NCI-H774 (cell line): ENCODE results near the gene GCNT1.
A peak's percentile ranks its signal among the peaks of the same experiment; 100 is the strongest.
"Not testable (repeated sequence)": the region's sequence is repeated elsewhere in the genome, so short reads cannot be mapped to it uniquely, and the experiment has no call there.

Source experiments
- DNase-seq: peaks from one replicate; lab custom pipeline; 2025; lab: John Stamatoyannopoulos, UW

GCNT1 gene

DNA sequence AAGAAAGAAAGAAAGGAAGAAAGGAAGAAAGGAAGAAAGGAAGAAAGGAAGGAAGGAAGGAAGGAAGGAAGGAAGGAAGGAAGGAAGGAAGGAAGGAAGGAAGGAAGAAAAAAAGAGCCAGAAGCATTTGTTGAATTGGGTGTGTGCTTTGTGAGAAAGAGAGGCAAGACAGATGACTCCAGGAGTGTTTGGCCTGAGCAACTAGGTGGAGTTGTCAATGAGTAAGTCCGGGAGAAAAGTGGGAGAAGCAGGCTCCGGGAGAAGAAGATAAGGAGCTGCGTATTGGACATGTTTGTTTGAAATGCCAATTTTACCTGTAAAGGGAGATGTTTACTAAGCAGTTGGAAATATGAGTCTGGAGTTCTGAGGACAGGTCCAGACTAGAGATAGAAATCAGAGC, 15.1 kb upstream of the GCNT1 start:
- DNase-seq, result no peak

DNA sequence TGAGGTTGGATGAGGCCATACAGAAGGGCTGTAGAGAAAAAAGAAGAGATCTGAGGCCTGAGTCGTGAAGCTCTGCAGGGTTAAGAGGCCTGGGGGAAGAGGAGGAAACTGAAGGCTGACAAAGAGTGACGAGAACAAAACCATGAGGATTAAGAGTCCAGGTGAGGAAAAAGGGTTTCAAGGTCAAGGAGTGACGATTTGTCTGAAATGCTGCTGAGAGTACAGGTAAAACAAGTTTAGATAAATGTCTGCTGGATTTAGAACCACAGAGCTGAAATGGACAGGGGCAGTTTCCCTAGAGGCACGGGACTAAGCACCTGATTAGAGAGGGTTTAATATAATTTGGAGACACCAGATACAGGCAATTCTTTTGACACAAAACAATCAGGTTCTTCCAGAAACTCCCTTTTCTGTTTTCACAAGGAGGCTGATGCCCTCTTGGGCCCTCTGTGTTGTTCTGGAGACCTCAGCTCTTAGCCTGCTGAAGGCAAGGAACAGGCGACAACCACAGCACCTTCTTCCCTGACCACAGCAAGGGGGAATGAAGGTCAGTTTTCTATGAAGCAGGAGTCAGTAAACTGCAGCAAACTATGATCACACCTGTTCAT, 14.6 kb upstream of the GCNT1 start:
- no peak for DNase-seq

DNA sequence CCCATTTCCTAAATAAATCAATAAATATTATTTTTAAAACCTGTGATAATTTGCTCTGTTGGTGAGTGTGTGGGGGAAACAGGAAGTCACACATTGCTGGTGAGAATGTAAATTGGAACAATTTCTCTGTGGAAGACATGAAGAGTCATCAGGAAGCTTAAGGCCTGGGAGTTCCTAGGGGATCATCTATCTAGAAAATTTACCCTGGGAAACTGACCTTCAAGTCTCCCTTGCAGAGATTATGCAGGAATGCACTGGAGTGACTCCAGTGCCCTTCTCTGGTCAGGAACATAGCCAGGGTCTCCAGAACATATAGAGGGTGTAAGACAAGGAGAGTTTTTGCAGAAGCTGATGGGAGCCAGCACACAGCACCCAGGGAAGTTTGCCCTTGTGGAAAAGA, 13.0 kb upstream of the GCNT1 start:
- no peak for DNase-seq

DNA sequence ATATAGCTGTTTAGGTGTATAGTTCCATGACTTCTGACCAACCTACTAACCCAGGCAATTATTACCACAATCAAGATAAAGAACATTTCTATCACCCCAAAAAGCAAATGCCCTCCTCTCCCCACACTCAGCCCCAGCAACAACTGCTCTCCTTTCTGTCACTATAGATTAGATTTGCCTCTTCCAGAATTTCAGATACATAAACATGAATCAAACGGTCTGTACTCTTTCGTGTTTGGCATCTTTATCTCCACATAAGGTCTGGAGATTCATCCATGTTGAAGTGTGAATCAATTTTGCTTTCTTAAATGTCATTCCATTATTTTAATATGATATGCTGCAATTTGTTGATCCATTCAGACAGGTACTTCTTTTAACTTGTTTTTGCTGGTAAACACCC, 10.5 kb upstream of the GCNT1 start:
- no peak for DNase-seq

DNA sequence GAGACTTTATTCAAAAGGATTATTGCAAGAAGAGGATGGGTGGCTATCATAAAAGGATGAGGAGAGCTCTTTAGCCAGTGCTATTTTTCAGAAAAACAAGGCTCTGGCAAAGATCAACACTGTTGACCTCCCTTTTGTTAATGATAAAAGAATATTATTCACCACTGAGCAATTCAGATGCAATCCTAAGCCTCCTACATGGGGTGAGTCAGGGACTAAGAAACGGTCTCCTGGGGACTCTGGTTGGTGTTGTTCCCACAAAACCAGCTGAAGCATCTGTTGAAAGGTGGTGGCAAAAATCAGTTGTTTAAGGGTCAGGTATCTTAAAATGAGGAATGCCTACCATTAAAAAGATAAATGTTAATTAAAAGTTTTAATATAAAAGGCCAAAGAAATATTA, 7.7 kb upstream of the GCNT1 start:
- DNase-seq, result no peak

DNA sequence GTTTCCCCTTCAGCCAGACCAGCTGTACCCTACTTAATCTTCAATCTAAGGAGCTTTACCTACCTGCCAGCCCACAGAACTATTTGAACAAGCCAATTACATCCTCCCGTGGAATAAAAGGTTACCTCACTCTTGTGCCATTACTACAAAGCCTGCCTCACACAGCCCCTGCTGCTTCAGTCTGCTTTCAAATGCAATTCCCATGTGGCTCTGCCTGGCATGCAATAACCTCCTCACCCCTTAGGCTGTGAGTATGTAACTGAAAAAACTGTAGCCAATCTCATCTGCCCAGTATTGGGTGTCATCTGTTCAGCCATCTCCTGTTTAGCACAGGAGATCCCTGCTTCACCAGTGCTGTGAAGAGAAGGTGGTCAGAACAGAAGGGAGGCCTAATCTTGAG, 6.1 kb upstream of the GCNT1 start:
- no peak for DNase-seq

DNA sequence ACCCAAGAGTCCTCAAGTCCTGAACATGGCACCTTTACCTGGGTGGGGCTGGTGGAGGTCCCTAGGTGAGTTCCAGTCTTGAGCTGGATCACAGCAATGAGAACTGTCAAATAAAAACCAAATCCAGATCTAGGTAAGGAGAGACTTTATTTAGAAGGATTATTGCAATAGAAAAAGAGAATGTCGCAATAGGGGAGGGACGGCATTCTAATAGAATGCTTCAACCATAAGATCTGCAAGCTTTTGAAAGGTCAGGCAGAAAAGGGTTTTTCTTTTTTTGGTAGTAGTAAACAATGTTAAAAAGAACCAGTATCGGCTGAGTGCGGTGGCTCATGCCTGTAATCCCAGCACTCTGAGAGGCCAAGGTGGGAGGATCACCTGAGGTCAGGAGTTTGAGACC, 5.2 kb upstream of the GCNT1 start:
- DNase-seq, result no peak

DNA sequence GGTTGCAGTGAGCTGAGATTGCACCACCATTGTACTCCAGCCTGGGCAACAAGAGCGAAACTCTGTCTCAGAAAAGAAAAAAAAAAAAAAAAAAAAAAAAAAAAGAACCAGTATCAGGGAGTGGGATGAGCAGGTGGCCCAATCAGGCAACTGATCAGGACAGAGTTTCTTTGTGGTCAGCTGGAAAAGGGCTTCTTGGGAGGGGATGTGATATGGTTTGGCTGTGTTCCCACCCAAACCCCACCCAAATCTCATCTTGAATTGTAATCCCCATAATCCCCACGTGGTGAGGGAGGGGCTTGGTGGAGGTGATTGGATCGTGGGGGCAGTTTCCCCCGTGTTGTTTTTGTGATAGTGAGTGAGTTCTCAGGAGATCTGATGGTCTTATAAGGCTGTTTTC, 4.7 kb upstream of the GCNT1 start:
- DNase-seq, result no peak

DNA sequence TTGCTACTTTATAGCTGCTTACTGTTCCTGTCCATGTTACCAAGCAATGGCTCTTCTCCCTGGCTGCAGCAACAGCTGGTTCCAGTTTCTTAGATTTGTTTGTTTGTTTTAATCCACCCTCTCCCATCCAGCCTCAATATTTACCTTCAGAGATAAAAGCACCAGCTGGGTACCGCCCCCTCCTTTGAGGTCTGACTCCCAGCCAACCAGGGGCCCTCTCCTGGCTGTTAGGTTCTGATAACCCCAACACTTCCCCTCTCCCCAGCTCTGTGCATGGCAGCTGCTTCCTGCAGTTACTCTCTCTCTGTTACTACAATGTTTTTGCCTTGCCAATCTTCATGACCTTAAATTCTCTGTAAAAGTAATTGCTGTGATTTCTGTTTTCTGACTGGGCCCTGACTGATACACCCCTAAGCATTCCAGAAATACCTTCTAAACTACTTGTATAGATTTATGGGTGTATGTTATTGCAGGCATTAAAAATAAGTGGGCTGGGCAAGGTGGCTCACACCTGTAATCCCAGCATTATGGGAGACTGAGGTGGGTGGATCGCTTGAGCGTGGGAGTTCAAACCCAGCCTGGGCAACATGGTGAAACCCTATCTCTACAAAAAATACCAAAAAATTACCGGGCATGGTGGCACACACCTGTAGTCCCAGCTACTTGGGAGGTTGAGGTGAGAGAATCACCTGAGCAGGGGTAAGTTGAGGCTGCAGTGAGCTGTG, 2.6 kb upstream of the GCNT1 start:
- DNase-seq, result peak; percentile 72

DNA sequence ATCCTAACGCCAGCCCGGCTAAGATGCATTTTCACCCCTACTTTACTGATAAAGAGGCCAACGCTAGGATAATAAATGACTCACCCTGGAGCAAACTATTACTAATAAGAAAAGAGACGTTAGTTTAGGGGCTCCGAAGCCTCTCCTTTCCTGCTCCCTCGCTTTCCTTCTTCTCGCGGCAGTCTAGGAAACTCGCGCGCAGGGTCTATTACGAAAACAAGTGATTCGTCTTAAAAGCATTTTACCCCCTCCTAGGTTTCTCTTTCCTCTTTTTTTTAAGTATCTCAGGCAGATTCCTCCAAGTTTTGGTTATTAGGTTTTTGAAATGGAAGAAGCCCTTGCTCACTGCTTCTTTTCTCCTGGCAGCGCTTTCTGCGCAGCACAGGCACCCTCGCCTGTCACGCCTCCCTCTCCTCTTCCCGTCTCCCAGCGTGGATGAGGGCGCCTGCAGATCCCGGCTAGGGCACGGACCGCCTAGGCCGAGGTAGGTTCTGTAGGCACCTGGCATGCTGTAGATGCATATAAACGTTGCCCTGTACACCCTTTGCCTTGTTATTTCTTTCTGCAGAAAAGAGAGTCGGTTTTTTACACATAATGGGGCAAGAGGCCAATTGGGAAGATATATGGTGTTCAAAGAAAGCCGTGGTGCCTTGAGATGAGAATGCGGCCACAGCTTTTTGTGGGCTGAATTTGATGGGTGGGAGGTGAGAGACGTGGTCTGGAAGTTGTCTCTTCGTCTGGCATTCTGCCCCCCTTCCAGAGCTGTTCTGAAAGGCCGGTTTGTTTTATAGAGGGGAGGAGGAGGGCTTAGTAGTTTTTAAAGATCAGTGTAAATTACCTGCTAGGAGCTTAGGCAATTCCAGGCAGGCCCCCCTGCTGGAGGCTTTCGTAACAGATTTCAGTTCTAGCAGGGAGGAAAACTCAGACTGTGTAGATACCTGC, 983 bp downstream of the GCNT1 start:
- peak; percentile 28 for DNase-seq

DNA sequence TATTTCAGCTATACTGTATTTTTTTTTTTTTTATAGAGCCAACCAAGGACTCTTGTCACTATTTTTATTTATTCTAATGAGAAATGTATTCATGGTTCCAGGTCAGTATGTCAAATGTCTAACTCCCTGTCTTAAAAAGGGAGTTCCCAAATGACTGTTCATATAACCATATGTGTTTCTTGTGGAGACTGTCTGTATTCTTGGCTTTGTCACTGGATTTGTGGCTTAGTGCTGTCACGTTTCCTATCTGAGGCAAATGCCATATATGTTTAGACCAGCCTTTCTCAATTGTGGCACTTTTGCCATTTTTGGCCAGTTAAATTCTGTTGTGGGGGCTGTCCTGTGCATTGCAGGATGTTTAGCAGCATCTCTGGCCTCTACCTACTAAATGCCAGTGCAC, 3.1 kb downstream of the GCNT1 start:
- no peak for DNase-seq

DNA sequence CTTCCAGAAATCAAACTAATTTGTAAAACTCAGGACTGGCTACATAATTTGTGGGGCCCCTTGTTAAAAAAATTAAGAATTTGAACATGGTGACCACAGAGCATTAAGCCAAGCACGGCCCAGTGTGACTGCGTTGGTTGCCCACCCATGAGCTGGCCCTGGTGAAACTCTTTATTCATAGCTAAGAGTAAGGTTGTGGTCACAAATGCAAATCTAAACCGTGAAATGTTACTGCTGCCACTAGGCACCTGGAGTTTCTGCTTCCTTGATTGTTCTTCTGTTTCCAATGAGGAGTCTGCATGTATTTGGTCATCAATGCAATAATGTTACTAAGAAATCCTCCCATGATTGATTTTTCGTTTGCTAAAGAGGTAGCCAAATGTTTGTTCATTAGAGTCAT, 4.2 kb downstream of the GCNT1 start:
- DNase-seq, result no peak

DNA sequence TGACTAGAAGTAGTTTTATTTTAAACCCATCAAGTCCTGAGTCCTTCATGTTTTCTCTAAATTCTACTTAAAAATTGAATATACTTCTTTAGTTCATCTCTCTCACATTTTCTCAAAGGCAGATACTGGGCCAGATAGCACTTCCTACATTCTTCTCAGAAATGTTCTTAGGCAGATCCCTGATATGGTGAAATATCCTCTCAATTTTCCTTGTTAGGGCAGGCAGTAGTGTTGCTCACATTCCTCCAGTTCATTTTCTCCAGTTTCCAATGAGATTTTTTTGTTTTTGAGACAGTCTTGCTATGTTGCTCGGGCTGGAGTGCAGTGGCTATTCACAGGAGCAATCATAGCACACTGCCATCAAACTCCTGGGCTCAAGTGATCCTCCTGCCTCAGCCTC, 5.7 kb downstream of the GCNT1 start:
- DNase-seq, result no peak

DNA sequence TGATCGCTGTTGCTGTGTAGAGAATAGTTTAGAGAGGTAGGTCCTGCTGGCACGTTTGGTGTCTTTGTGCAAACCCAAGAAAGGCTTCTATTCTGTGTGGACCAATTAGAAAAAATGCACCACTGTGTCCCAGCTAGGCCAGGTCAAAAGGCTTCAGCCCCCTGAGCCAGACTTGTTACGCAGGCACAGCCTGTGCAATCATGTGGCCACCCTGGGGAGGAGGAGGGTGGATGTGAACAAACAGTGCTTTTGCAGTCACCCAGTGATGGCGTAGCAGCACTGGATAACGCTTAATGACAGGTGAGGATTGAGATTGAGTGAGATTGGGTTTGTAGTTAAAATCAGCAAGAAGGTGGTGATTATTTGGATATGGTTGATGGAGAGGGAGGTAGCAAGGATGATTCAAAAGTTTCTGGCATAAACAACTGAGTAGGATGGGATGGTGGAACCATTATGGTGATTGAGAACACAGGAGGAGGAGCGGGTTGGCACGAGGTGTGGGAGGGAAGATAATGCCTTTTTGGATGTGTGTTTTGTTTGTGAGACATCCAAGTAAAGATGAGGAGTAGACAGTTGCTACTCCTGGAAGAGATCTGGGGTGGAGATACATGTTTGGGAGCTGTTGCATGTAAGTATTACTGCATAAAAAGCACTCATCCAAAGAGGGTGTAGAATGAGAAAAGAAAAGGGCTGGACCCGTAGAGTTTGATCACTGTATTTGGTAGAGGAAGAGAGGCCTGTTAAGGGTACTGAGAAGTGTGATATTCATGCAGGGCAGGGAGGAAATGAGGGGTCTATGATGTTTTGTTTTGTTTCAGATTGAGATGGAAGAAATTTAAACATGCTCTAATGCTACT, 6.7 kb downstream of the GCNT1 start:
- DNase-seq, result no peak

DNA sequence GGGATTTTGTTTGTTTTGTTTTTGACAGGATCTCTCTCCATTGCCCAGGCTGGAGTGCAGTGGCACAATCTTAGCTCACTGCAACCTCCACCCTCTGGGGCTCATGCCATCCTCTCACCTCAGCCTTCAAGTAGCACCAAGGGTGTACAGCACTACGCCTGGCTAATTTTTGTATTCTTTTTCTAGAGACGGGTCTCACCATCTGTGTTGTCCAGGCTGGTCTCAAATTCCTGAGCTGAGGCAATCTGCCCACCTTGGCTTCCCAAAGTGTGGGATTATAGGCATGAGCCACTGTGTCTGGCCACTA, 7.3 kb downstream of the GCNT1 start:
- no peak for DNase-seq

DNA sequence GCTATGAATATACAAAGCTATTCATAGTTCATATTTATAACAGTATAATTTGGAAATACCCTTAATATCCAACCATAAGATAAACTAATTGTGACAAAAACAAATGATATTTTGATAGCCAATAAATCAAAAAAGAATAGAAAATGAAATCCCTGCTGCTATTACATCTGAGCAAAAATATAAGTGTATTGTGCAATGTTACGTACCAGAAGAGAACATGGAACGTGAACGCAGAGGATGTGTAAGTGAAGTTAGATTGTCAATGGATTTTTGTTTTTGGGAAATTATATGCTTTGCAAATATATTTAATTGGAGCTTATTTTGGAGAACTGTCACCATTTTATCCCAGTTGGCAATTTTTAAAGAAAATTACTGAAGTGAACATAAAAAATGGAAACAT, 15.4 kb downstream of the GCNT1 start:
- DNase-seq, result no peak

DNA sequence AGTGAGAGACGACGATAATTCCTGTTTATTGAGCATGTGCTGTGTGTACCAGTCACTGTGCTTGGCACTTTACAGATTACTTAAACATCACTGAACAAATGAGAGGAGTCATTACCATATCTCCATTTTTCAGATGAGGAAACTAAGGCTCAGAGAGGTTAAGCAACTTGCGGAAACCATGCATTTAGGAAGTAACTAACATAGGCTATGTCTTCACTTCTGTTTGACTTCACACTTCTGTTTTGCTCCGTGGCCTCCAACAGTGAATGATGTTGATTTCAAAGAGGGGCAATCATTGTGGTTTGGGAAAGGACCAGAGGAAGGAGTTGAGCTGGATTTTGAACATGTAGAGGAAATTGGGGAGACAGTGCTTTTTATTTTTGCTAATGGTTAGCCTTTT, 16.7 kb downstream of the GCNT1 start:
- DNase-seq, result no peak

DNA sequence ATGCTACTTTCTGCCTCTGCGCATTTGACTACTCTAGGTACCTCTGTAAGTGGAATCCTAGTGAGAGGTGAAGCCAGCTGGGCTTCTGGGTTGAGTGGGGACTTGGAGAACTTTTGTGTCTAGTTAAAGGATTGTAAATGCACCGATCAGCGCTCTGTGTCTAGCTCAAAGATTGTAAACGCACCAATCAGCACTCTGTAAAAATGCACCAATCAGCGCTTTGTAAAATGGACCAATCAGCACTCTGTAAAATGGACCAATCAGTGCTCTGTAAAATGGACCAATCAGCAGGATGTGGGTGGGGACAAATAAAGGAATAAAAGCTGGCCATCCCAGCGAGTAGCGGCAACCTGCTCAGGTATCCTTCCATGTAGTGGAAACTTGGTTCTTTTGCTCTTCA, 18.8 kb downstream of the GCNT1 start:
- not testable (repeated sequence) for DNase-seq

DNA sequence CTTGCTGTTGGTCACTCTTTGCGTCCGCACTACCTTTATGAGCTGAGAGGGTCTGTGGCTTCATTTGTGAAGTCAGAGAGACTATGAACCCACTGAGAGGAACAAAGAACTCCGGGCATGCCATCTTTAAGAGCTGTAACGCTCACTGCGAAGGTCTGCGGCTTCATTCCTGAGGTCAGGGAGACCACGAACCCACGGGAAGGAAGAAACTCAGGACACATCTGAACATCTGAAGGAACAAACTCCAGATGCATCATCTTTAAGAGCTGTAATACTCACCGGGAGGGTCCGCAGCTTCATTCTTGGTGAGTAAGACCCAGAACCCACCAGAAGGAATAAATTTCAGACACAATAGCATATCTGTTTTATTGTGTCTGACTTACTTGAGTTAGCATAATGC, 19.2 kb downstream of the GCNT1 start:
- no peak for DNase-seq

DNA sequence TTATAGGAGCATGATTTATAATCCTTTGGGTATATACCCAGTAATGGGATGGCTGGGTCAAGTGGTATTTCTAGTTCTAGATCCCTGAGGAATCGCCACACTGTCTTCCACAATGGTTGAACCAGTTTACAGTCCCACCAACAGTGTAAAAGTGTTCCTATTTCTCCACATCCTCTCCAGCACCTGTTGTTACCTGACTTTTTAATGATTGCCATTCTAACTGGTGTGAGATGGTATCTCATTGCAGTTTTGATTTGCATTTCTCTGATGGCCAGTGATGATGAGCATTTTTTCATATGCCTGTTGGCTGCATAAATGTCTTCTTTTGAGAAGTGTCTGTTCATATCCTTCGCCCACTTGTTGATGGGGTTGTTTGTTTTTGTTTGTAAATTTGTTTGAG, 20.4 kb downstream of the GCNT1 start:
- not testable (repeated sequence) for DNase-seq

DNA sequence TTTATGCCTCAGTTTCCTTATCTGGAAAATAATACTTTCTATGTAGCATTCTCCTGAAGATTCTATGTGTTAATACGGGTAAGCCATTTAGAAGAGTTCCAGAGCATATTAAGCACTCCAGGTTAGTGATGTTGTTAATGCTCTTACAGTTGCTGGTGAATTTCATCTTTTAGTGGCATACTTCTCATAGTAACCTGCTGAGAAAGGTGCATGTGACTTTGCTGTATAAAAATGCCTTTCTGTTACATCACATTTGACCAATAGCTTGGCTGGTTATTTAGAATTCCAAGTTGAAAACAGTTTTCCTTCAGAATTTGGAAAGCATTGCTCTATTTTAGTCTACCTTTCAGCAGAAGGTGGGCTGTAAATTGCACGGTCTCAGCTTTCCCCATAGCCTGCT, 27.2 kb downstream of the GCNT1 start:
- no peak for DNase-seq

DNA sequence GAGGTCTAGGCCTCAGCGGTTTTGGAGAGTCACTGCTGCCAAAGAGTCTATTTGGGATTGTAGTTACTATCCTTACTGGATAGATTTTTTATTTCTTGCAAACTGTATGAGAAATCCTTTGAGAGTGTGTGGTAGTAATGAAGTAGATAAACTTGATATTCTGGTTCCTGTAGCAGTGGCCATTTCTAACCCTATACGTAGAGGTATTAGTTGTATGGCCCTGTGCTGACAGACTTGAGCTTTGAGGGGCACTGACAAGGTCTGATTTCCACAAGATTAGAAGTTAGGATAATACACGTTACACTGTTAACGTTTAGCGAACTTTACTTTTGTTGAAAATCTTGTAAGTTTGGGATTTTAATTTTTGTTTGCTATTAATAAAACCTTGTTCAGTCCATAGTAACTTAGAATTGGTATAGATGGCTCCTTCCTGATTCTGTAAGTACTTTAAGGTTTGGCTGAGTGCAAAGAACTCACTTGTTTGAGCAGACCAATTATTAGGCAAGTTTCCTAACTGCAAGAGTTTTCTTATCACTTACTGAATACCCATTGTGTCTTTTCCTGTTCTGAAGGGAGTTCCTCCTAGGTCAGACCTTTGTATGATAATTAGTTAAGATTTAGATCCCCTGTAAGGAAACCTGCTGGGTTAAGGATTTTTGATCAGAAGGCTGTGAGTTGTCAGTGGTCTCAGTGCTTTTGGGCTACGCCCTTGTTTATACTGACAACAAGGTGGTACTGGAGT, 31.4 kb downstream of the GCNT1 start:
- no peak for DNase-seq
